ENCODE data around the gene FBXL7.

The FBXL7 gene

GRCh38 chr5:15579193-15579990 is 79.4 kb downstream of the FBXL7 start:
- no peak for DNase-seq (ENCODE audit: low read depth)

GRCh38 chr5:15584528-15584927 is 84.5 kb downstream of the FBXL7 start:
- no peak for DNase-seq (ENCODE audit: low read depth)

GRCh38 chr5:15585128-15585527 is 85.1 kb downstream of the FBXL7 start:
- no peak for DNase-seq (ENCODE audit: low read depth)

GRCh38 chr5:15585841-15586591 is 86.0 kb downstream of the FBXL7 start:
- DNase-seq (ENCODE audit: low read depth): no peak

GRCh38 chr5:15587916-15588315 is 87.9 kb downstream of the FBXL7 start:
- DNase-seq (ENCODE audit: low read depth): no peak

- no peak for DNase-seq (ENCODE audit: low read depth)
These were observed 92.7 kb downstream of the FBXL7 start for GRCh38 chr5:15592728-15593127.

- DNase-seq (ENCODE audit: low read depth): no peak
These were observed 95.1 kb downstream of the FBXL7 start for GRCh38 chr5:15594977-15595568.

- DNase-seq (ENCODE audit: low read depth): no peak
These were observed 95.9 kb downstream of the FBXL7 start for GRCh38 chr5:15595929-15596328.

GRCh38 chr5:15596936-15597335 is 97.0 kb downstream of the FBXL7 start:
- no peak for DNase-seq (ENCODE audit: low read depth)

GRCh38 chr5:15597804-15598203 is 97.8 kb downstream of the FBXL7 start:
- DNase-seq (ENCODE audit: low read depth): no peak

- no peak for DNase-seq (ENCODE audit: low read depth)
These were observed 98.4 kb downstream of the FBXL7 start for GRCh38 chr5:15598294-15598902.

GRCh38 chr5:15600035-15600434 is 100.1 kb downstream of the FBXL7 start:
- no peak for DNase-seq (ENCODE audit: low read depth)

- DNase-seq (ENCODE audit: low read depth): no peak
These were observed 101.3 kb downstream of the FBXL7 start for GRCh38 chr5:15601274-15601673.

- no peak for DNase-seq (ENCODE audit: low read depth)
These were observed 101.9 kb downstream of the FBXL7 start for GRCh38 chr5:15601853-15602252.

- DNase-seq (ENCODE audit: low read depth): no peak
These were observed 105.0 kb downstream of the FBXL7 start for GRCh38 chr5:15604986-15605385.

GRCh38 chr5:15606197-15606596 is 106.2 kb downstream of the FBXL7 start:
- DNase-seq (ENCODE audit: low read depth): no peak

GRCh38 chr5:15607076-15607475 is 107.1 kb downstream of the FBXL7 start:
- DNase-seq (ENCODE audit: low read depth): no peak

GRCh38 chr5:15609076-15609725 is 109.2 kb downstream of the FBXL7 start:
- no peak for DNase-seq (ENCODE audit: low read depth)

GRCh38 chr5:15610216-15610615 is 110.2 kb downstream of the FBXL7 start:
- no peak for DNase-seq (ENCODE audit: low read depth)

GRCh38 chr5:15611008-15611407 is 111.0 kb downstream of the FBXL7 start:
- no peak for DNase-seq (ENCODE audit: low read depth)

- DNase-seq (ENCODE audit: low read depth): no peak
These were observed 113.1 kb downstream of the FBXL7 start for GRCh38 chr5:15612915-15613635.
